ENCODE measurements around the gene MARCHF9.

The MARCHF9 gene

GRCh38 chr12:57803319-57803893, 48.5 kb downstream of the MARCHF9 start:
- no peak for DNase-seq

GRCh38 chr12:57806677-57807076, 51.8 kb downstream of the MARCHF9 start:
- DNase-seq, result no peak

DNA sequence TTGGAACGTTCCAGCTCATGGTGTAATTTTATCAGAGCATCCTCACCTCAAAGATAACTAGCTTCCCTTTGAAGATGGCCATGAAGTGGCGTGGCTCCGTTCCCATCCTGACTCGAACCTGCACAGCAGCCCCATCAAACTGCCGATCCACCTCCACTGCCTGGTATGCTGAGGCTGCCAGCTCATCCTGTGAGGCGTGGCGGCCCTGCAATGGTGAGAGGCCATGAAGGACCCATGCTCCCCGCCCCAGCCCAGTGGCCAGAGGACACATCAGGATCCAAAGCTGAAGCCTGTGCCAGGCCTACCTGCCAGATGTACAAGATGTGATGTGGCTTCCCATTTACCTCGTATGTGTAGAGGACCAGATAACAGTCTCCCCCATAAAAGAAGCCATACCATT, 52.4 kb downstream of the MARCHF9 start:
- no peak for DNase-seq

DNA sequence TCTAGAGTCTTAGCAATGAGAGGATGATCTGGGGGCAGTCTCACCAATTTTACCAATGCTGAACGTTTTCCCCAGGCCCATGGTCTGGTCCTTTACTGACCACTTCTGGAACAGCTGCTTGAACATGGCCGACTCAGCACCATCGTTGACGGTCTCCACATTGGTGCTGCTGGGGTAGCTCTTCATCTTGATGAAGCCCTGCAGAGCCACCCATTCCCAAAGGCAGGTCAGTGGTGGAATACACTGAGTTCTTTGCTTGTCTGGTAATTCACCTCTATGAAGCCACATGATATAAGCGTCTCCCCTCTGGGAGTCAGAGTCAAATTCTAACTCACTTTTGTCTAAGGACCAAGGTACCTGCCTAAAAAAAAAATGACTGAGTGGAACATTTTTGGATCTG, 53.4 kb downstream of the MARCHF9 start:
- no peak for DNase-seq

DNA sequence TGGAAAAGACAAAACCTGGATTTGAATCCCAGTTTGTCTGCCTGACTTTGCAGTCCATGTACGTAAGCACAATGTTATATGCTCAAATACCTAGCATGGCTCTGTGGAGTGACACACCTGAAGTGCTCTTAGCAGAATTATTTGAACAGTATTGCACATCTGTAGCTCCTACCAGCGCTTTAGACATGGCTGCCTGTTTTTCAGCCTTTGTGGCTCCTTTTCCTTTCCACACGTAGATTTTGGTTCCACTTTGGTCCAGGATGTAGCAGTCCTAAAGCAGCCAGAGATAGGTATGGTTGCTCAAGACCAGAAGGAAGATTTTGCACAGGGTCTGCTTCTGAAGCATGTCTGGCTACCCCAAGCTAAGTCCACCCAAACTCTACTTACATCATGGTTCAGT, 54.5 kb downstream of the MARCHF9 start:
- DNase-seq, result no peak

Measured in T1000 (cell line).